KMS-11 (cell line): ENCODE results near the gene P2RX5.

ENCODE experiments used
- H2AFZ ChIP-seq: fragments of 200-600 bp; sonication (generic); 2 replicates; pipeline ENCODE4 v1.6.1; 2016; ENCODE audit warnings: antibody characterized with exemption, mixed run types, low read depth
- H3K27ac ChIP-seq: fragments of 200-600 bp; sonication (generic); 2 replicates; pipeline ENCODE4 v1.6.1; 2016; ENCODE audit warnings: mild to moderate bottlenecking, mixed run types
- H3K27me3 ChIP-seq: fragments of 200-600 bp; sonication (generic); 2 replicates; pipeline ENCODE4 v1.6.1; 2017; ENCODE audit warnings: mild to moderate bottlenecking, low read depth, mixed run types, moderate library complexity; ENCODE audit not compliant: insufficient read depth
- H3K36me3 ChIP-seq: fragments of 200-600 bp; sonication (generic); 2 replicates; pipeline ENCODE4 v1.6.1; 2017; ENCODE audit warnings: mild to moderate bottlenecking, mixed run types; ENCODE audit not compliant: insufficient read depth
- H3K4me1 ChIP-seq: fragments of 200-600 bp; sonication (generic); 2 replicates; pipeline ENCODE4 v1.6.1; 2016; ENCODE audit warnings: mild to moderate bottlenecking, low read depth, mixed run types; ENCODE audit not compliant: poor library complexity, severe bottlenecking
- H3K4me2 ChIP-seq: fragments of 200-600 bp; sonication (generic); 2 replicates; pipeline ENCODE4 v1.7.0; 2016; ENCODE audit warnings: mild to moderate bottlenecking, mixed run types
- H3K4me3 ChIP-seq: fragments of 200-600 bp; sonication (generic); IDR thresholded peaks from 2 replicates; pipeline ENCODE4 v1.6.1; 2017; ENCODE audit warnings: low read depth, low read length, mixed read lengths; ENCODE audit not compliant: insufficient read depth
- H3K79me2 ChIP-seq: fragments of 200-600 bp; sonication (generic); 2 replicates; pipeline ENCODE4 v1.6.1; 2016; ENCODE audit warnings: low read depth, mixed run types; ENCODE audit not compliant: insufficient read depth
- H3K9ac ChIP-seq: fragments of 200-600 bp; sonication (generic); 2 replicates; pipeline ENCODE4 v1.6.1; 2016; ENCODE audit warnings: mild to moderate bottlenecking, mixed run types
- H4K20me1 ChIP-seq: fragments of 200-600 bp; sonication (generic); 2 replicates; pipeline ENCODE4 v1.6.1; 2016; ENCODE audit warnings: mild to moderate bottlenecking, mixed run types; ENCODE audit not compliant: insufficient read depth
- CTCF ChIP-seq: fragments of 200-600 bp; sonication (generic); conservative IDR thresholded peaks from 2 replicates; pipeline ENCODE4 v1.6.1; 2017; ENCODE audit warnings: low read depth, mild to moderate bottlenecking, antibody characterized with exemption, low read length, moderate library complexity, mixed read lengths

P2RX5 gene

DNA sequence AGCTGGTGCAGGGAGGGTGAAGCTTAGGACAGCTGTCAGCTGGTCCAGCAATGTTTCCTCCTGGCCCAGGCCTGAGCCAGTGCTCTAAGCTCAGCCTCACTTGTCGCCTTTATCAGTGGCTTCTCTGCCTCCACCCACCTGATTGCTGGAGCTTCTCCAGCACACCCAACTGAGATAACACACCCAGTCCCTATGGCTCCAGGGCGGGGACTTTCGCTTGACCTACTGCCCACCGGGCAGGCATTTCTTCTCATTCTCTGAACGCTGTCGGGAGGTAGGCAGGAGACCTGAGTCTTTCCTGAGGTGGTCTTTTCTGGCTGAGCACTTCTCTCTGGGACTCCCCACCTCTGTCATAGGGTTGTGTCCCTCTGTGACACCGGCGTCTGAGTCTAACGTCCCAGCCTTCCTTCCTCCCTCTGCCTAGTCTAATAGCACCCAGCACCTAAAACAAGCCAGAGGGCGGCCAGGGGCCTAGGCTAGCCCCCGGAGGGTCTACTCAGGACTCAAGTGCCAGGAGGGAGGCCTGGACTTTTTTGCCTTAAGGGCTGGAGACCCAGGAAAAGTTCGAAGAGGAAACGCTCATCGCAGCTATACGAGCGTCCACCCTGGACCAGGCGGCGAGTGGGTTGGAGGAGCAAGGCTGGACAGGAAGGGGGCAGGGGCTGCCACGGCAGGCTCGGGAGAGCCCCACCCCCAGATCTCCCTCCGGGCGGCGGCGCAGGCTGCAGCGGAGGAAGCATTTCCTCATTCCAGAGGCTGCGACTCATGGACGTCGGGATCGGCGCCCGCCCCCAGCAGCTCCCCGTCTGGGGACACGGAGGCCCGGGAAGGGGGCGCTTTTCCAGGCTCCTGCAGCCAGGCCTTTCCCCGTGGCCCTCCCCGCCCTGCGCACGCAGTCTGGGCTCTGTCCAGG is 28.3 kb downstream of the P2RX5 start:
- Histone ChIP-seq H4K20me1 (no peaks in the 10 kb centered on the region), H3K4me3 (no peak overlapping the region), H3K4me1 (peaks cover 11% of the 10 kb centered on the region), H3K36me3 (no peaks in the 10 kb centered on the region), H3K27me3 (no peaks in the 10 kb centered on the region), H3K79me2 (peaks cover 21% of the 10 kb centered on the region), H2AFZ (peak overlapping the region; percentile 44; the same call in 1 of the 2 replicates), H3K9ac (peak overlapping the region; percentile 30; the same call in 1 of the 2 replicates), H3K27ac (no peak overlapping the region), H3K4me2 (peak overlapping the region; percentile 60)
- TF ChIP-seq CTCF = no peak

DNA sequence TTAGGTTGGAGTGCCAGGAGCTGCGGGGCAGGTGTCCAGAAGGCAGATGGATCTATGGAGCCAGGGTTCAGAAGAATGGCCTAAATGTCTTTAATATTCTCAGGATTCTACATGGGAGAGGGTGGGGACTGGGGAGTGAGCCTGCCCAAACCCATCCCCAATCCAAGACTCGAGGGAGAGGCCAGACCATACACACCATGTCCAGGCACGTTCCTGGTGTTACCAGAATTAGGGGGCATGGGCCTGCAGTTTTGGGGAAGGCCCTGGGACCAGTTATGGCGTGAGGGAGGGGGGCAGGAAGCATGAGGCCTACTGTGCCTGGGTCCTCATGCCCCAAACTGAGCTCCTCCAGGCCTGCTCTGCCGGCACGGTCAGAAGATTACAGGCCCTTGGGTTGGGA is 29.4 kb downstream of the P2RX5 start:
- Histone ChIP-seq H3K4me3 (no peak overlapping the region), H3K27ac (no peak overlapping the region), H3K79me2 (peaks cover 21% of the 10 kb centered on the region), H3K27me3 (no peaks in the 10 kb centered on the region), H3K9ac (no peak overlapping the region), H4K20me1 (no peaks in the 10 kb centered on the region), H2AFZ (no peak overlapping the region), H3K4me2 (no peak overlapping the region), H3K36me3 (no peaks in the 10 kb centered on the region), H3K4me1 (peaks cover 11% of the 10 kb centered on the region)
- no peak for TF ChIP-seq CTCF

DNA sequence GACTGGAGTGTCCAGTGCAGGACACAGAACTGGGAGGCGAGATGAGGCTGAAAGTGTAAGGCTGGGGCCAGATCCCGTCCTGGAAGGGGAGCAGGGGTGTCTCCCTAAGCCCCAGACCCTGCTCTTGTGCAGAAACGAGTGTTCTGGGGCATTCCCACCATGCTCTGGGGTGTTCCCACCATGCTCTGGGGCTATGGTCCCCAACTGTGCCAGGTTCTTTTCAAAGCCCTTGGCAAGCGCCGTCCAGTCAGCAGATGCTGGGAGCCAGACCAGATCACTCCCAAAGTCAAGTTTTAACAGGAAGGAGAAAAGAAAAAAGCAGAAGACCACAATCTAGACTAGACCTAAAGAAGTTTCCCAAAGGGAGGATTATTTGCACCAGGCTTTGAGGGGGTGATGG is 30.1 kb downstream of the P2RX5 start:
- no peak overlapping the region for H3K4me3 ChIP-seq
- peaks cover 19% of the 10 kb centered on the region for H3K79me2 ChIP-seq
- H3K27me3 ChIP-seq = no peaks in the 10 kb centered on the region
- no peak overlapping the region for H3K9ac ChIP-seq
- no peak overlapping the region for H2AFZ ChIP-seq
- no peak for TF ChIP-seq CTCF
- H3K4me2 ChIP-seq = no peak overlapping the region
- no peaks in the 10 kb centered on the region for H3K36me3 ChIP-seq
- no peak overlapping the region for H3K27ac ChIP-seq
- peaks cover 11% of the 10 kb centered on the region for H3K4me1 ChIP-seq
- H4K20me1 ChIP-seq = no peaks in the 10 kb centered on the region

GRCh38 chr17:3663102-3664011 is 32.6 kb downstream of the P2RX5 start:
- Histone ChIP-seq H4K20me1 (no peaks in the 10 kb centered on the region), H3K27me3 (no peaks in the 10 kb centered on the region), H3K79me2 (no peaks in the 10 kb centered on the region), H2AFZ (no peak overlapping the region), H3K27ac (no peak overlapping the region), H3K4me2 (no peak overlapping the region), H3K36me3 (no peaks in the 10 kb centered on the region), H3K9ac (no peak overlapping the region), H3K4me1 (peaks cover 5% of the 10 kb centered on the region), H3K4me3 (no peak overlapping the region)
- no peak for TF ChIP-seq CTCF
